Esophagus mucosa (tissue), 1 donor: ENCODE measurements around the gene MTAP. TPM values are rescaled to one million over a fixed set of nuclear protein-coding genes. Genes with fewer than 3 reads are reported as not detected.
A peak's percentile ranks its signal among the peaks of the same experiment; 100 is the strongest.

Experiments
- ATAC-seq: fragments of 200-7000 bp; cut with Tn5 transposase; one replicate; pipeline ENCODE4 v1.9.1; 2020
- total RNA-seq: library from RNA; stranded (reverse); gene quantifications from one replicate; pipeline ENCODE4 v1.2.4, GENCODE V29; 2023
- donor health status: DM: yes; HTN: yes; CAD: no.

MTAP gene
- total RNA-seq, 1 donor from 2014 or later, result 50.5 TPM

DNA sequence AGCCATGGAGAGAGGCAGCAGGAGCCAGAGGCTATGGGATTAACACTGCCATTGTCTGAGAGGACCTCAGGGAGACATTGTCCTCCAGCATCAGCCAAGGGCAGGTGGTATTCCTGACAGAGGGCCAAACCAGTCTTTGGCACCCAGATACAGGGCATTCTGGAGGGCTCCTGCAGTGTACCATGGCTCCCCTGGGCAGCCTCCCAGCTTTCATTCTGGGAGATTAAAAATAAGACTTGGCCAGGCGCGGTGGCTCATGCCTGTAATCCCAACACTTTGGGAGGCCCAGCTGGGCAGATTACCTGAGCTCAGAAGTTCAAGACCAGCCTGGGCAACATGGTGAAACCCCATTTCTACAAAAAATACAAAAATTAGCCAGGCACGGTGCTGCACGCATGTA lies 4.2 kb downstream of the MTAP start:
- ATAC-seq, result no peak

DNA sequence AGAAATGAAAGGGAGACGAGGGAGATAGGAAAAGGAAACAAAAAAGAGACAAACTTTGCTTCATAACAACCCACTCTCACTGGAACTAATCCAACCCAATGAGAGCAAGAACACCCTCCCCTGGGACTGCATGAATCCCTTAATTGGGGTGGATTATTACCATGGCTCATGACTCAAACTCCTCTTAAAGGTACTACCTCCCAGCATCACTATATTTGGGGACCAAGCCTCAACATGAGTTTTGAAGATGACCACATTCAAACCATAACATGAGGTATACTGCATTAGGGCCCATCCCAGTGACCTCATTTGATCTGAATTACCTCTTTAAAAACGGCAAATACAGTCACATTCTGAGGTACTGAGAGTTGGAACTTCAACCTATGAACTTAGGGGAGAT lies 8.0 kb downstream of the MTAP start:
- ATAC-seq, result peak; percentile 55

DNA sequence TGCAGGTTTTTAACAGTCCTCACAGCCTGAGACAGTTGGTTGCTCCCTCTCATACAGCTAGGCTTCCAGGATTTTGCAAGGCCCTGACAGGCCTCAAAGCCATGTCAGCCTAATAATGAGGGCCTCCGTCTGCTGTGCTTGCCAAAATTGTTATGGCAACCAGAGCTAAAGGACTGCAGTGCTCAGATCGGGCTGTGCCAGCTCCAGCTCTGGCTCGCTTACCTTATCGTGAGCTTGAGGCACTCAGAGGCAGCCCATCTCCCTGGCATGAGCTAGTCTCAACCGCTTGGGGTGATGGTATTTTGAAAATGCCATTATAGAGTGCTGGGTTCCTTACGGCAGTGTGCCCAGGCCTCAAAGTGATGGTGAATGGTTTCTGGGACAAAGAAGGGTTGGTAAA lies 8.4 kb downstream of the MTAP start:
- ATAC-seq, result no peak

DNA sequence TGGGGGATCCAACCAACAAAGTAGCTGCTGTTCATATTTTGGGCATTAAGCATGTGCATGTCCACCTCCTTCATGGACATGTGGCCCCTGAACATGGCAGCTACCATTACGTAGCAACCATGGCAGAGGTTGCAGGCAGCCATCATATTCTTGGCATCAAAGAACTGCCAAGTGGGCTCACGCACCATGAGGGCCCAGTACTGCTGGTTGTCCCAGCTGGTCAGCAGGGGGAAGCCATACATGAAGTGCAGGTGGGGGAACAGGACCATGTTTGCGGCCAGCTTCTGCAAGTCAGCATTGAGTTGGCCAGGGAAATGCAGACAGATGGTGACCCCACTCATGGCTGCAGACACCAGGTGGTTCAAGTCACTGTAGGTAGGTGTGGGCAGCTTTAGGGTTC lies 9.5 kb downstream of the MTAP start:
- ATAC-seq, result no peak

DNA sequence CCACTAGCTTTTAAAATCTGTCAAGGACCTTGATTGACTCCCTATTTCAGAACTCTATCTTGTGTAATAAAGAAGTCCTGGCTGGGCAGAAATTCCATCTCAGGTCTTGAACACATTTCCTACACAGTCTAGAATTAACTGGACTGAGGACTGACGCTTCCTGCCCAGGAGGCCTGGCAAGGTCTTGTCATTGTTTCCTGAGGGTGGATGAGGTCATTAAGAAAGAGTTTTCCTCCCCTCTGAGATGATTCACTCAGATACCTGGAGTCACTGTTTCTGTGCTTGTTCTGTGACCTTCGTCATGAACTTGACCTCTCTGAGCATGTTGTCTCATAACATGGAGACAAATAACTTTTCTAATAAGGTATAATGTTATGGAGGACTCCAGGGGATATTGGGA lies 10.0 kb downstream of the MTAP start:
- ATAC-seq, result peak; percentile 86

DNA sequence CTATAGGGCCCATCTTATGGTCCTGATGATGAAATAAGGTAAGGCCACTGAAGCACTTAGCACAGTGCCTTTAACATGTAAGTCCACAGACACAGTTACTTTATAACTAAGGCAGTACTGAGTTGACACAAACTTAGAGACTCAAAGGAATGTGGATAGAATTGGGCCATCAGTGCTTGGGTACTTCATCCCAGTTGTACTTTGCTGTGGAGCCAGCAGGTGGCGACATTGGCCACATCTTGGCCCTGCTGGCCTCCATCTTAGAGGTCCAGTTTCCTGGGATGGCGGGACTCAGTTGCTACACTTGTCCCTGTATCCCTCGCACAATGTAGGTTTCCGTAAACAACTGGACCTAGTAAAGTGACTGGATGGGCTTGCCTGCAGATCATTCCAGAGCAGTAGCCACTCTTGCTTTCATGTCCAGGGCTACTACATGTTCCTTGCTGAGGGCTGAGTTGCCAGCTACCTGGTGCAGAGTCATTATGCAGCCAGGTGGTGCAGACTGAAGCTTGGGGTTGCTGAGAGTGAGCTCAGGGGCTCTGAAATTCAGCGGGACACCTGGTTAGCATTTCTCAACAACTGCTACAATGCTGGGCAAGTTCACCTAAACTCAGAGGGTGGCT lies 10.6 kb downstream of the MTAP start:
- ATAC-seq, result peak; percentile 77

DNA sequence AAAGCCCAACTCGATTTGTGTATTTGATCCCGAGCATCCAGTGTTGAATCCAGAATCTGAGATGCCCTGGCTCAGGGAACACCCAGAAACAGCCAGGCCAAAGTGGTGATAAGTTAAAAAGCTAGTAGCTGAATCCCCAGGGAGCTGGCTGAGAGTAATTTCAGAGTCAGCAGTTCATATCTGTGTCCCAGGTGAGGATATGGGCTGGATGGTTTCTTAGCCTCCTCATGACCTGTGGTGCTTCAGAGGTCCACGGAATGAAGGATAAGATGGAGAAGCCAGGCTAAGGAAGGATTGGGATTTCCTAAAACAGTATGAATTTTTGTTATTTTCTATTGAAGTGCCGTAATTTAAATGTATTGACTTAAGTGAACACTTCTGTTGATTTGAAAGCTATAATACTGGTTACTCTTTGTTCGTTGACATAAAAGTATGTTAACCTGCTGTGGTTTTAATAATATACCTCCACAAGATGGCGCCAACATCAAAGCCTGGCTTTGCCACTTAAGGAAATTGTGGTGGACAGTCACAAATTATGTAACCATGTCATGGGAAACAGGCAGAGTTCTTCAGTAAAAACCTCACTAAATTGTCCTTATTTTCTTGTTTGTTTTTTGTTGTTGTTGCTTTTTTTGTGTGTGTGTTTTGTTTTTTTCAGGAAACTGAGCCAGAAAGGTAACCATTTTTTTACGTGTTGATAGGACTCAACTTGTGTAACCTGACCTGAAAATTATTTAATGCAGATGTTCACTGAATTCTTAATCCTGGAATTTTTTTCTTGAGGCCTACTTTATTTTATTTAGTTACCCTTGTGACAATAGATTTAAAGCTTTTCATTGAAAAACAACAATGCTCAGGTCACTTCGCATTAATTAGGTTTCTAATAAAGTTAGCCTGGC lies 11.4 kb downstream of the MTAP start:
- peak; percentile 50 for ATAC-seq

DNA sequence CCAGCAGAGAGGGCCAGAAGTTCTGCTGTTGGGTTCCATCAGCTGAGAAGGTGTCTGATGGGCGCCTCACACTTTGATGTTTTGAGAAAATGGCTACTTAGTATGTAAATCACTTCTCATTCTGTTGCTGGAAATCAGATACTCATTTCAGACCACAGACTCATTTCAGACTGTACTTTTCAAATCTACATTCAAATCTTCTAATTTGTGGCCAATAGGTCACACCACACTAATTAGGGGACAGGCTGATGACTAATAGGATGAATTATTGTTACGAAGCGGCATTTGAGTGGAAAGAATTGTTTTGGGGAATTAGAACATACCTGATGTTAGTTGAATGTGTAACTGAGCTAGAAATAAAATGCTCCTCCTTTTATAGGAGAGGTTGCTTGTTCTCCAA lies 13.2 kb downstream of the MTAP start:
- ATAC-seq, result no peak

DNA sequence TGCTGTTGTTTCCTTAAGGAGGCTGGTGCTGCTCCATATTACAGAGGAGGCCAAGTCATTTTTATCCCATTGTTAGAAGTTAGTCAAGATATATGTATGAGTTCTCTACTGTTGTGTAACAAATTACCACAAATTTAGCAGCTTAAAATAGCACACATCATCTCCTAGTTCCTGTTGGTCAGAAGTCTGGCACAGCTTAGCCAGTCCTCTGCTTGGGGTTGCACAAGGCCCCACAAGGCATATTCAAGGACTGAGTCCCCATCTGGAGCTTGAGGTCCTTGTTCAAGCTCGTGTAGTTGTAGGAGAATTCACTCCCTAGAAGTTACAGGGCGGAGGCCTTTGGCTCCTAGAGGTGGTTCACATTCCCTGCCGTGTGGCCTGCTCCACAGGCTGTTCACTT lies 14.7 kb downstream of the MTAP start:
- ATAC-seq, result peak; percentile 16

DNA sequence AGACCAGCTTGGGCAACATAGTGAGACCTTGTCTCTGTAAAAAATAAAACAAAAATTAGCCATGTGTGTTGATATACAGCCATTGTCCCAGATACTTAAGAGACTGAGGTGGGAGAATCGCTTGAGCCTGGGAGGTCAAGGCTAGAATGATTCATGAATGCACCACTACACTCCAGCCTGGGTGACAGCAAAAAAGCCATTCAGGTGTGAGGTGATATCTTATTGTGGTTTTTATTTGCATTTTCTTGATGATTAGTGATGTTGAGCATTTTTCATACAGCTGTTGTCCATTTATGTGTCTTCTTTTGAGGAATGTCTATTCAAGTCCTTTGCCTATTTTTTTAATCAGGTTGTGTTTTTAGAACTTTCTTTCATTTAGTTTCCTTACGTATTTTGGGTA lies 23.2 kb downstream of the MTAP start:
- ATAC-seq, result no peak

DNA sequence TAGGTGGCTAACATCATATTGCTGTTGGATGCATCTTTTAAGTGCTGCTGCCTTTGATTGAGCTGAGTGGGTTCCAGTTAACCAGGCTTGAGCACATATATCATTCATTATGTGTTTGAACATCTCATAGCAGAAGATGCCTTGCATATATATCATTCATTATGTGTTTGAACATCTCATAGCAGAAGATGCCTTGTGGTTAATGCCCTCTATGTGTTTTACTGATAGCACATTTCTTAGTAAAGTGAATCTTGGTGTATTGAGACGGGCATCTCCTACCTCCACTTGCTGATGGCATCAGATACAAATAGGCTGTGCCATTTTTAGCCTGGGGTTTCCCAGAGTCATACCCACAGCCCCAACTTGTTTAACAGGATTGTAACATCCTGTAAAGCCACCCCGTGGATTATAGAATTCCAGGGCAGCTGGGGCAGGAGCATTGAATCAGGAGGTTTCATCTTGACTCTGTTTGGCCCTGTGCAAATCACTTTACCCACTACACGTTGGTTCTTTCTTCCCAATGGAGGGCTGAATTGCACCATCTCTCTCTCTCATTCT lies 26.5 kb downstream of the MTAP start:
- ATAC-seq, result peak; percentile 58

DNA sequence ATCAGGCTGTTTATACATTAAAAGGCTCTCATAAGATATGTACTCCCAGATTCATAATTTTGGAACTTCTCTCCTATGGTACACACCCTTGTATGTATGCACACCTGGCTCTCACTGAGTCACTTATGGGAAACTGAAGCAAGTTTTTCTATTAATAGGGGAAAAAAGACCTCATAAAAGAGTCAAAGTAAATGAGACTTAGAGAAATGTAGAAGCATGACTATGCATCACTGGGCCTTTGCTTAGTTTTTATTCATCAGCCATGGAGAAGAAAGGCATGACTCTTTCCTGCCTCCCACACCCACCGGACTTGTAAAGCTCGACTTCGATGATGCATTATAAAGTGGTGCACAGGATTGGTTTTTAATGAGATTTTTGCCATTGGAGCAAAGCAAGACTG lies 28.2 kb downstream of the MTAP start:
- peak; percentile 63 for ATAC-seq

DNA sequence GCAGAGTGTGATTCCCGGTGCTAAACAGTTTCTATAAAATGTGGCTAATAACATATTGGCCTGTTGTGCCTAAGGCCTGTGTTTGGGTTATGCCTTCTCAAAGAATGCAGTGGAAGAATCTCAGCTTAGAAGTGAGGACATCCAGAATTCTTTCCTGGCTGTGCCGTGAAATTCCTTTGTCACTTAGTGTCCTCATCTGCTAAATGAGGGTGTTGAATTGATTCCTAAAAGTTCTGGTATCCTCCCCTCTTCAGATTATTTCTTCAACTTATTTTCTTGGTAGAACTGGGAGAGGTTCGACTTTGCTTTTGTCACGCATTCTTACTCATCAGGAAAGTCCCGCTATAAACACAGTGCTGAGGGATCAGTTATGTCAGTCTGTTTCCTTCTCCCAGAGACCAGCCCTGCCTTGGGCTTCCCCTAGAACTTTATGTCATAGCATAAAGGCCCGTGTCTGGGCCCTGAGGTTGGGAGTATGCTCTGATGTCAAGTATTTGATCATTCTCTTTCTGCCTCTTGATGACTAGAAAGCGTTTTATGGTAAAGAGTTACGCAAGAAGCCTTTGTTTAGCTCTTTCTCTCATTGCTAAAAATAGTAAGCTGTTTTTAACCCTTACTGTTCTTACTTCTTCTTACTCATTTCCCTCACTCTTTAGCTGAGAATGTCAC lies 29.5 kb downstream of the MTAP start:
- peak; percentile 86 for ATAC-seq

DNA sequence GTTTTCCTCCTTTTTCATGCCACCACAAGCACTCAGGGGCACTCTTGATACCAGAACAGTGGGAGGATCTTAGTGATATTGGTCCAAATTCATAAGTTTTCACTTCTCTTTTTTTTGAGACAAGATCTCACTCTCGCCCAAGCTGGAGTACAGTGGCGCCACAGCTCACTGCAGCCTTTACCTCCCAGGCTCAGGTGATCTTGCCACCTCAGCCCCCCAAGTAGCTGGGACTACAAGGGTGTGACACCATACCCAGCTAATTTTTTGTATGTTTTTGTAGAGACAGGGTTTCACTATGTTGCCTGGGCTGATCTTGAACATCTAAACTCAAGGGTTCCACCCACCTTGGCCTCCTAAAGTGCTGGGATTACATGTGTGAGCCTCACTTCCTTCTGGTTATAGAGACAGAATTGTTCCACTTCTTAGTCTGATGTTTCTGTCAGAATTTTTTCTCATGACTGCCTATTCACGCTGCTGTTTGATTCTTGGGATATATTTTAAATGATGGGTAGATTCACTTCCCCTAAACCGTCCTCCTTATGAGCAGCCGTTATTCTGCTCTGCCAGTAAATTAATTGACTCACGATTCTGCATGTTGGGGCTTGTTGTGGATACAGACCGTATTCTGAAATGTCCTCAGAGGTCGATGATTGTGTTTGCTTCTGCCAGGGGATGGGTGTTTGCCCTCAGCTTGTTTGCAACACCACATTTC lies 30.8 kb downstream of the MTAP start:
- ATAC-seq, result peak; percentile 60

DNA sequence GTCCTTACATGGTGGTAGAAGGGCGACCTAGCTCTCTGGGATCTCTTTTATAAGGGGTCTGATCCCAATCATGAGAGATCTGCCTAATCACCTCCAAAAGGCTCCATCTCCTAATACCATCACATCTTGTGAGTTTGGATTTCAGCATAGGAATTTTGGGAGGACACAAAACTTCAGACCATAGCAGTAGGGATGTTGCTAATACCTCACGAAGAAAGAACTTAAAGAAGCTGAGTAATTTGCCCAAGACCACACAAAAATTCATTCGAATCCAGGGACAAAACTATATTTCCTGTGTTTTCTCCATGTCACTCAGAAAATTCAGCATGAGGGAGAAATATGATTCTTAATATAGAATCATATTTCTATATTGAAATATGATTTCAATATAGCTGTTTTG lies 32.7 kb downstream of the MTAP start:
- no peak for ATAC-seq

DNA sequence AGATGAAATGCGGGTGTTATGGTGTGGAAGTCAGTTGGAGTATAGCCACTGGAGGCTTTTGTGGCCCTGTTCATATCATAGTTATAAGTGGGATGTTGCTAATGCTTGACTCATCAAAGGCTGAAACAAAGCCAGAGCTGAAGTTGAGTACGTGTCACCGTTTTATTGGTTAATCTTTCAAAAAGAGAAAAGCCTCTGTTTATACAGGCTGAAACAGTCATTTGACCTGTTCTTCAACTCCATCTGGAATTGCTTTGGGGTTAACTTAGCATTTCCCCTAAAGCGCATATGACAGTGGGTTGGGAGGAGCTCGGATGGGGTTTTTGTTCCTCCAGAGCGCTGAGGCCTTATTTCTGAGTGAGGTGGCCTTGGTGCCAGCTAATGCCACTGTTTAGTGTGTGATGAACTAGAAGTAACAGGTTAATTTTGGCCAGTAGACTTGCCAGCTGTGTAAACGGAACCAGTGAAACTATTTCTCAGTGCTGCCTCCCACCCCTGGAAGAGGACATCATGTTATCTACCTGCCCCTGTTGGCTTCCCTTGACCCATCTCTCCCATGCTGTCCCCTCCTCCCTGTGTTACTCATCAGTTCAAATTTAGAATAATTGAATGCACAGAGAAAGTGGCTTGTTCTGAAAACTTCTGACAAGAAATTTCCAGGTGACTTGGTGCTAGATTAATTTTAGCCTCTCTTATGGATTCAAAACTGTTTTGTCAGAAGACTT lies 34.2 kb downstream of the MTAP start:
- peak; percentile 87 for ATAC-seq

DNA sequence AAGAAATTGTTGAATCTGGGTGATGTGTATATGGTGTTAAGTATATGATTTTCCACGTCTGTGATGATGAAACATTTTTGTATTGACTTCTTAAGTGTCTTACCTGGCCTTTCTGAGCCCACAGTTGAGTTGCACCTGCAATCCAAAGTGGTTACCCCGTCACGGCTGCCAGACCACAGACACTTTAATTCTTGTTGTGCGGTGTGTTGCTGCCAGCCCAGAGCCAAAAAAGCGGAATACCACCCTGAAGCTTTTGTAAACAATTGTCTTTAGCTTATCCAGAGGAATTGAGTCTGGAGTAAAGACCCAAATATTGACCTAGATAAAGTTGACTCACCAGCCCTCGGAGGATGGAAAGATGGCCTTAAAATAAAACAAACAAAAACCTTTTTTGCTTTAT lies 35.1 kb downstream of the MTAP start:
- no peak for ATAC-seq

DNA sequence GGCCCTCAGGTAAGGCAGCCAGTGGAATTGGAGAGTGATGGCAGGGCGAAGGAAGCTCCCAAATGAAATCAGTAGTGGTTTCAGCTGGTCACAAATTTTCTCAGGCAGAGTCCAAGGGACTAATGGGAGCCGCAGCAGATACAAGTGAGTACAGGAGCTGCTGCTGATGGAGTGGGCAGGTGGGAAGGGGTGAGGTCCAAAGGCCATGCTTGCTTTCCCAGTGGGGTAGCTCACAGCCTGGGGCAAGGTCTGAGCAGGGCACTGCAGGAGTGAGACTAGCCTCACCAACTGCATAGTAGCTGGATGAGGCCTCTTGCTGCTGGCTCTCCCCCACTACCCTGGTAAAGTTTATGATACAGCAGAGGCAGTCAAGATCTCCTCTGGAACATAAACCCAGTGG lies 38.2 kb downstream of the MTAP start:
- ATAC-seq, result no peak

DNA sequence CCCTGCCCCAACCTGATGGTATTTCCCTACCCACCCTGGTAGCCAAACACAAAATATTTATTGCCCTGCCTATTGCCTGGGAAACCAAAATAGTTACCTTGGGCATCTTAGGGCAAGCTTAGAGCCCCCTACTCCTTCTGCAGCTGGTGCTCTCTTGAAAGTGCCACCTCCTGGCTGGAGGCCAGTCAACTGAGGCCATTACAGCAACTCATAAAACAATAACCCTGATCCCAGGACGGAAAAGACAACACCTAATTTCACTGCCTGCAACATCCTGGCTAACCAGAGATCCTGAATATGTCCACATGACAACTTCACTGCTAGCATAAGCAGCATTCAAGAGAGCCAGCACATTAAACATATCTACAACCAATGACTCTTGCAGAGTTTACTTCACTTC lies 38.7 kb downstream of the MTAP start:
- ATAC-seq, result no peak

DNA sequence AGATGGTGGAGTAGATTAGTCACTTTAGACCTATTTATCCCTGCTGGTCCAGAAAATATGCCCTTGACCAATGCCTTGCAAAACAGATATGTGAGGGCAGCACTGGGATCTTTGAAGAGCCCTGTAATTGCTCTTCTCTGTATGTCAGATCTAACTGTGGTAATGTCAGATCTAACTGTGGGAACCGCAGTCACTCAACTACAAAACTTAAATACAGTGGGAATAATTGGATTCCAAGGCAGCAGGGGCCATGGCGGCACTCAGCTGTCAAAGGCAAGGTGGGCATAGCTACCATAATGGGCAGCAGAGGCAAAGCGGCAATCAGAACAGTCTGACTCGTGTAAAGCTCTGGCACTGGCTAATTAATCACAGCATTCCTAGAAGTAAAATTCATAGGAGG lies 46.2 kb downstream of the MTAP start:
- ATAC-seq, result no peak

DNA sequence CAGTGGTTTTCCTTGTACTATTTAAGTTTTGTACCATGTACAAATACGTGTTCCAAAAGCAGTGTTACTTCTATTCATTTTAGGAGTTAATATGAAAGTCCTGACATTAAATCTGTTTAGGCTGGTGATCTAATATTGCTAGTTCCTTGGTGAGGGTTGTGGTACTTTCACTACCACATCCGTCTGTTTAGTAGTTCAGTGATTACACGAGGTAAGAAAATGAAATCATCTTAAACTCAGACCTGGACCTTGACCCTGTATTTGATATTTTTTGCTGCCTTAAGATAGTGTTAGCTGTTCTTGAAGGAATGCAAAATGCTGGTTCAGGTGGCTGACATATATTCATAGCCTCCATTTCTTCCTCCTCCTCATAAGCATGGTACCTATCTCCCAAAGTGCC lies 50.3 kb downstream of the MTAP start:
- no peak for ATAC-seq

DNA sequence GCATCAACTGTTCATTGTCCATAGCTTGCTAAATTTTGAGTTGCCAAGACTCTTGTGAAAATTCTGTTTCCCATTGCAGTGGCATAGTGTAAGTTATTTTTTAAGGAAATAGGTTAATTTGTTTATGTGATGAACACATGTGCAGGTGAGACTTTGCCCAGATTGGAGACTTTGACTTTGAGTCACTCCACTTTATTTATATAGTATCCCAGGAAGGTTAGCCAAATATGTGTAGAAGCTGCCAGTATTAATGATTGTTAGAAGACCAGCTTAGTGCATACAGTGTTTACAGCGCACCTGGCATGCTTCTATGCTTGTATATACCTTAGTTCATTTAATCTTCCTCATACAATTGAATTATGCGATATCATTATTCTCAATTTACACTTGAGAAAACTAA lies 51.0 kb downstream of the MTAP start:
- ATAC-seq, result no peak
